ENCODE measurements around the gene USP47.

Gene USP47, protein sequence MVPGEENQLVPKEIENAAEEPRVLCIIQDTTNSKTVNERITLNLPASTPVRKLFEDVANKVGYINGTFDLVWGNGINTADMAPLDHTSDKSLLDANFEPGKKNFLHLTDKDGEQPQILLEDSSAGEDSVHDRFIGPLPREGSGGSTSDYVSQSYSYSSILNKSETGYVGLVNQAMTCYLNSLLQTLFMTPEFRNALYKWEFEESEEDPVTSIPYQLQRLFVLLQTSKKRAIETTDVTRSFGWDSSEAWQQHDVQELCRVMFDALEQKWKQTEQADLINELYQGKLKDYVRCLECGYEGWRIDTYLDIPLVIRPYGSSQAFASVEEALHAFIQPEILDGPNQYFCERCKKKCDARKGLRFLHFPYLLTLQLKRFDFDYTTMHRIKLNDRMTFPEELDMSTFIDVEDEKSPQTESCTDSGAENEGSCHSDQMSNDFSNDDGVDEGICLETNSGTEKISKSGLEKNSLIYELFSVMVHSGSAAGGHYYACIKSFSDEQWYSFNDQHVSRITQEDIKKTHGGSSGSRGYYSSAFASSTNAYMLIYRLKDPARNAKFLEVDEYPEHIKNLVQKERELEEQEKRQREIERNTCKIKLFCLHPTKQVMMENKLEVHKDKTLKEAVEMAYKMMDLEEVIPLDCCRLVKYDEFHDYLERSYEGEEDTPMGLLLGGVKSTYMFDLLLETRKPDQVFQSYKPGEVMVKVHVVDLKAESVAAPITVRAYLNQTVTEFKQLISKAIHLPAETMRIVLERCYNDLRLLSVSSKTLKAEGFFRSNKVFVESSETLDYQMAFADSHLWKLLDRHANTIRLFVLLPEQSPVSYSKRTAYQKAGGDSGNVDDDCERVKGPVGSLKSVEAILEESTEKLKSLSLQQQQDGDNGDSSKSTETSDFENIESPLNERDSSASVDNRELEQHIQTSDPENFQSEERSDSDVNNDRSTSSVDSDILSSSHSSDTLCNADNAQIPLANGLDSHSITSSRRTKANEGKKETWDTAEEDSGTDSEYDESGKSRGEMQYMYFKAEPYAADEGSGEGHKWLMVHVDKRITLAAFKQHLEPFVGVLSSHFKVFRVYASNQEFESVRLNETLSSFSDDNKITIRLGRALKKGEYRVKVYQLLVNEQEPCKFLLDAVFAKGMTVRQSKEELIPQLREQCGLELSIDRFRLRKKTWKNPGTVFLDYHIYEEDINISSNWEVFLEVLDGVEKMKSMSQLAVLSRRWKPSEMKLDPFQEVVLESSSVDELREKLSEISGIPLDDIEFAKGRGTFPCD (N-terminal part only)

DNA sequence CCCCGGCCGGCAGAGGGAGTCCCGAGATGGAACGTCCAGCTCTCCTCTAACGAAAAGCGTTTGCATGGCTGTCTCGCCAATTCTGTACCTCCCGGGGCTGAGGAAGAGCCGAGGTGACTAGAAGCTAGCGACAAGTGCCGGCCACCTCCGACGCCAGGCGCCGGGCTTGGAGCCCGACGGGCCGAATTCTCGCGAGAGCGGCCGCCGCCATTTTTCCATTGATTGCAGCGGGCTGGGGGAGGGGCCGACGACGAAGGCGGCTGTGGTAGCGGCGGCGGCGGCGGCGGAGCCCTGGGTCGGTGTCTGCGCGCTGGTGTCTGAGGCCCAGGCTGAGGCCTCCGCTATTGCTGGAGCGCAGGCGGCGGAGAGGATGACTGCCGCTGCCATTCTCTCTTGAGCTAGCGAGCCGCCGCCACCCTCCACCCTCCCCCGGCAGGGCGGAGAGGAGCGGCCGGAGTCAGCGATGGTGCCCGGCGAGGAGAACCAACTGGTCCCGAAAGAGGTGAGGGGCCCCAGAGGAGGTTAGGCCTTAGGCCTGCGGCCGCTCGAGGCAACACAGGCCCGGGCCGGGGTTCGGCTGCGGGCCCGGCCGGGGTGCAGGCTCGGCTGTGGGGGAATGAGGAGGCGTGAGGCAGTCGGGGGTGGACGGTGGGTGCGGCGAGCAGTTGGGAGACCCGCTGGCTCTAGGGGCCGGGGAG is at the start of gene USP47:
TSS of gene USP47 (plus strand) at position 250 of the 698 bp plus-strand sequence. CDS start at position 464, 214 bp downstream.
- in situ Hi-C loops (cut with HindIII; ENCODE audit: low sequenced_read_pairs): no loop called here

DNA sequence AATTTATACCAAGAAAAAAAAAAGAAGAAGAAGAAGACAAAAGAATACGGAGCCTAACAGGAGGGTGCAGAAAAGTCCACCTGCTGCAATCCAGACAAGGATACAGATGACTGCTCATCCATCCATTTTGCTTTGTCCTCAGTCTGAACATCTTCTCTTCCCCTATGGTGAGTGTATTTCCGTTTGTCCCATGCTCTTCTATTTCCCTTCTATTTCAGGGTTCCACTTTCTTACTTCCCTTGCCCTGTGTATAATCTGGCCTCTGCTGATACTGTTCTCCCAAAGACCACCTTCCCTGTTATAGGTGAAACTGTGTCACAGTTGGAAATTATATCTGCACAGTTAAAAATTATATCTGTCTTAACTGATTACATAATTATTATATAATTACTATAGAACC is 48.7 kb upstream of the USP47 start:
- in situ Hi-C loops (cut with HindIII; ENCODE audit: low sequenced_read_pairs): loop anchor here (5.0 kb wide), 1 partner anchor 756 kb away; no protein-coding TSS in a partner anchor

DNA sequence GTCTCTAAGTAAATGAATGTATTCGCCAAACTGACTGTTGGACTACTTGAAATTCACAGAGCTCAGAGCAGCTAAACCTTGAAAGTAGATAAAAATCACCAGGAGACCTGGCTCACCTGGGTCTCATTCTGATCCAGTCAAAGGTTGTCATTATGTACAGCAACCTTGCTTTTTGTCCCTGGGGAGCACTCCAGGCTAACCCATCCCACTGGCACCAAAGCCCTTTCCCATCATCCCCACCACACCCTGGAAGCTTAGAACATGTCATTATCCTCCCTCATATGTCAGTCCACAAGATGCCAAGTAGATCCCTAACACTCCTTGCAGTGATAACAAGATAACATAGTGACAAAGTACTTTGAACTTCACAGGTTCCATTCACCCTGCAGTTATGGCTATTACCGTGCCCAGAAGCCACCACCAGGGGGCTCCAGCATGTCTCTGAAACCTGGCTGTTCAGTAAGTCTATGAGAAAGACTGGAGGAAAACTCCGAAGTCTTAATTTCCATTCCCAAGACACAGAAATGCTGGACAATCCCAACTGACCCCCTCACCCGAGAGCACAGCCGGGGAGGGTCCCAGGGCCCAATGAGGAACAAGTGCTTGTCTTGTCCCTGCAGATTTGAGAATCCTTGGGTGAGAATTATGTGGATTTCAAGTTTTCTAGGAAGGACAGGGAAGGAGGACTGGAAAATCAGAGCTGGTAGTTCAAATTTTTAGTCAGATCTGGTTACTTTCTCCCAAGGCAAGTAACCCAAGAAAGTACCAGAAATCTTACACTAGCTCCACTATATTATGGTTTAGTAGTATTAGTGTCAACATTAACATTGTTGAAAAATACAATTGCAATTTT is 43.0 kb upstream of the USP47 start:
- in situ Hi-C loops (cut with HindIII; ENCODE audit: low sequenced_read_pairs): no loop called here

DNA sequence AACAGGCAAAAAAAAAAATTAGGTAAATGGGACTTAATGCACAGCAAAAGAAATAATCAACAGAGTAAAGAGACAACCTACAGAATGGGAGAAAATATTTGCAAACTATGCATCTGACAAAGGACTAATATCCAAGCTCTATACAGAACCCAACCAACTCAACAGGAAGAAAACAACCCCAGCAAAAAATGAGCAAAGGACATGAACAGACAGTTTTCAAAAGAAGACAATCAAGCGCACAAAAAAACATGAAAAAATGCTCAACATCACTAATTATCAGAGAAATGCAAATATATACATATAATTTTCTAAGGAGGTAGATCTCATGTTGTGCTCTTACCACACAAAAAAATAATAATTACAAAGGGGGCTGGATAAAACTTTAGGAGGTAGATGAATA is 36.5 kb upstream of the USP47 start:
- in situ Hi-C loops (cut with HindIII; ENCODE audit: low sequenced_read_pairs): no loop called here

DNA sequence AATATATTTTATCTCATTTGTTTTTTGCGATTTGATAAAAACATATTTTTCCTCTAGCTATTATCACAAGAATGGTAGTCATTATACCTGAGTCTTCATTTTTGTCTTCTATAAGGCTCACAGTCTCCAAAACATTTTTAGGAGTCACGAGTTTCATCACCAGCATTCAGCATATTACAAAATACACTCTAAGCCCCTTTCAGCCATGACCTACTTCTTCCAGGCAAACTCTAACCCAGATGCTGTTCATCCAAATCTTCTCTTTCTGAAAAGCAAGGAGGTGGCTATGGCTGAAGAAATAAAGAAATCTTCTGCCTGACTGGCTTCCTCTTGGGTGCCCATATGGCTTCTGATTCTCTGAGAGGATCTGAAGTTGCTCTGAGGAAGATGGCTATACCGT is 35.7 kb upstream of the USP47 start:
- in situ Hi-C loops (cut with HindIII; ENCODE audit: low sequenced_read_pairs): no loop called here

DNA sequence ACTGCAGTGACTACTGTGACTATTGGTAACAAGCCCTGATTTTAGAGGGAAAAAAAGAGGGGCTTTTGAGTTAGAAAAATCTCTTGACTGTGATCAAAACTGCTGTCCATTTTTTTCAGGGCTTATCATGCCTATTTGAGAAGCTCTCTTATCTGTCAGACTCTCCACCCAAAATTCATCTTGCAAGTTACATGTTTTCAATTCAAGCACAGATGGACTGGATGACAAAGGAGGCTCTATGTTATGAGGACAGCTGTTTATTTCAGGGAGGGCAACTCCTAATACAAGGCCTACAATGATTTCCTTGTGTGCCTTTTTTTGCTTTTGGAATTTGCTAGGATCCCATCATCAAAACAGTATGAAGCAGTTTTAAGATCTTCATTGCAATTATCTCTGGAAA is 35.2 kb upstream of the USP47 start:
- in situ Hi-C loops (cut with HindIII; ENCODE audit: low sequenced_read_pairs): no loop called here

DNA sequence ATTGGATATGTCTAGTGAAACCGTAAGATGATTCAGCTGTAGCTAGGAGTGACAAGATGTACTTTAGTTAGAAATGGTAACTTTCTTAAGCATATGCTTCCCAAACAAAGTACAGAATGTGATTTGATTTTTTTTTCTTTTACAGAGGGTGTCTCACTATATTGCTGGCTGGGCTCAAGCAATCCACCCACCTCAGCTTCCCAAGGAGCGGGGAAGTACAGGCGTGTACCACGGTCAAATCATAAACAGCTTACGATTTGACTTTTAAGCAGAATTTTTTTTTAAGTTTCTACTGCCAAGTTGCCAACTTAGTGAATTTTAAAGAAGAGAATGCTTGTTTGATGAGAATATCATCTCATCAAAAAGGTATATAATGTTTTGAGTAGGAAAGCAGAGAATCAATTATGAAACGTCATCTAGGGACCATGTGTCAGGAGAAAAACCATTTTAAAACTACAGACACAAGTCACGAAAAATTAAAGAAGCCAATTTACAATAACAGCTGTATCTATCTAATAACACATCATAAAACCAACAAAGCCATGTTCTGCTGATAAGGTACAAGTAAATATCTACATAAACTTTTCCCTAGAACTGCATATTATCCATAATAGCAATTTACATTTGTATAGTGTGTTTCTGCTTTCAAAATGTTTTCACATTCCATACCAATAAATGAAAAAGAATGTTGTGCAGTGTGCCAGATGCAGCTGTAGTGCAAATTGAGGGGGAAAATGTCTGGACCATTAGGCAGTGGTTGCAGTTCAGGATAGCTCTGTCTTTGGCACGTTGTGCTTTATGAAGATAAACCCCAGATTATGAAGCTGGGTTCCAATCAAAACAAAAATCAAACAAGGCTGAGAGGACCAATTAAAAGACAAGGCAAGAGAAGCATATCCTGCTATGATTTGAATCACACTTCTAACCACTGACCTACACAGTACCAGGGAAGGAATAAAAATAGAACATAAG is 33.7 kb upstream of the USP47 start:
- in situ Hi-C loops (cut with HindIII; ENCODE audit: low sequenced_read_pairs): no loop called here

DNA sequence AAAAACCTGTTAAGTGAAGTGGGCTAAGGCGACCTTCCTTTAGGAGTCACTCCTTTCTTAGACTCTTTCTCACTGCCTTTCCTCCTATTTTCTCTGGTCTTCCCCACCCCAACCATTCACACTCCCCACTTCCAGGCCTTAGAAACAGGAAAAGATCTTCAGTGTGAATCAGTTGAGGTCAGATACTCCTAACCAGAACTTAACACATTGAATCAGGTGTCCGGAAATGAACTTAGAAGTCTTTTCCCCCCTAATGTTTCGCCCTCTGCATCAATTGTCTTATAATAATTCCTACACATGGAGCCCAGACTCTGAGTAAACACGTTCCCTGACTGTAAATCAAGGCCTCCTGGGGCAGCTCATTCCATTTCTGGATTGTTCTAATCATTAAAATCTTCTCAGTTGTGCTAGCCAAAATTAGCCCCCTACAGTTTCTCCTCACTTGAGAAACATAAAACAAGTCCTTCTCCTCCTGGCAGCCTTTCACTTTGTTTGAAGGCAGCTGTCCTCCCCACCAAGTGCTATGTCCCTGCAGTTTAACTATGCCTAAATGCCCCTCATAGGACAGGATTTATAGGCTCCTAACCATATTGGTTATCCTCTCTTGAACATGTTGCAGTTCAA is 32.7 kb upstream of the USP47 start:
- in situ Hi-C loops (cut with HindIII; ENCODE audit: low sequenced_read_pairs): no loop called here

DNA sequence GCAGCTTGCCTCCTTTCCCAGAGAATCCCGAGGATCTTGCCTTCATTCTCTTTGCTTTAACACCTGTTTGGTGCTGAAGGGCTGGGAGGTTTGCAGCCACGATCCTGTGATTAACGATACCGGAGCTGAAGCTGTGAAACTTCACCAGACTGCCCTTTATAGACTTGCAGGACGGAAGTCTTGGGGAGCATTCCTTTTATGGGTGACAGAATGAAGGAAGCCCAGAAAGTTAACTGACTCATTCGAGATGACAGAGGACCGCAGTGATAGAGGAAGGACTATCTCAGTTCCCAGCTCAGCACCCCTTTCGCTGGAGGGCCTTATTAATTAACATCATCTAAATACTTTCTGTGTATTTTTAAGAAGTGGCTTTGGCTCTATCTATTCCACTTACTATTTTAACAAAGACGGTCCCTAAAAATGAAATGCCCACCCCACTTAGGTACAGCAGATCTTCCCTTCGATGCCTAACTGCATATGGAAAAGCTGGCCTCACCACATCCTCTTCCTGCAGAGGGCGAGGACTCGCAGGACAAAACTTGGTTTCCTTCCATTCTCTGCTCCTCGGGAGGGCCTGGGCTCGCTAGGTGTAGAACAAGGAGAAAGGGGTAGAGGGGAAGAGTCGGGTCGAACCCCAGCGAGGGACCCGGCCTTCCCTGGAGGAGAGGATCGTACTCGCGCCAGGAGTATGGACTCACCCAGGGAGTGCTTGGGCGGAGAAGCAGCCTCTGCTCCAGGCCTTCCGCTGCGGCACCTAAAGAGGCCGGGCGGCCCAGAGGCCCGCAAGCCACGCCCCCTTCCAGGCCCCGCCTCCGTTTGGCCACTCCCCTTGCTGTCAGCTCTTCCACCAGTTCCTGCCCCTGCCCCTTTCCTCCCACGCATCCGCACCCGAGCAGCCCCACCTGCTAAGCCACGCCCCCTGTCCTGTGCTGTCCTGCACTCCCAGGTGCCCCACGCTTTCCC is 30.7 kb upstream of the USP47 start:
- in situ Hi-C loops (cut with HindIII; ENCODE audit: low sequenced_read_pairs): no loop called here

DNA sequence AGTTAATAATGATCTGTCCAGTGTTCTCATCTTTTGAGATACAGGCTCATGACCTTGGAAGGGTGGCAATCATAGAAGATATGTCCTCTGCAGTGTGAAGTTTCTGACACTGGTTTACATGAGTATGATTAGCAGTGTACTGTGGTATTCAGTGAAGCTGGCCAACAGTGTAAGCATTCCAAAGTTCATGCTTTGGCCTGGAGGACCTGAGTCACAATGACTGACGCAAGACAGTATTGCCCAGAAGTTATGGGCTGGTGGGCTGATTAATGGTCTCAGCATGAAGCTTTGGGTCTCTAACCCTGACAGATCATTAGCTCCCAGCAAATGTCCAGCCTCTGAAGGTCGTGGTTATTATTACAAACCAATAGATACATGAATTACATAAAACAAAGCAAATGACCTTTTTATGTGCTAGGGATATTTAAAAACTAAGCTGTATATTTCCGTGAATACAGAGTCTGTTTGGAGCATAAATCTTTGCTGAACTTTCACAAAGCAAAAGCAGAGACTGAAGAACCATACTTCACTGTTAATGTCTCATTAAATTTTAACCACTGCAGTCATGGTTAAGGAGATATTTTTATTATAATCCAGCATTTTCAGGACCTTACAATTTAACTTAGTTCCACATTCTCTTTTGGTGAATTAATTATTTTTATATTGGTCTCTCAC is 28.3 kb upstream of the USP47 start:
- in situ Hi-C loops (cut with HindIII; ENCODE audit: low sequenced_read_pairs): no loop called here

DNA sequence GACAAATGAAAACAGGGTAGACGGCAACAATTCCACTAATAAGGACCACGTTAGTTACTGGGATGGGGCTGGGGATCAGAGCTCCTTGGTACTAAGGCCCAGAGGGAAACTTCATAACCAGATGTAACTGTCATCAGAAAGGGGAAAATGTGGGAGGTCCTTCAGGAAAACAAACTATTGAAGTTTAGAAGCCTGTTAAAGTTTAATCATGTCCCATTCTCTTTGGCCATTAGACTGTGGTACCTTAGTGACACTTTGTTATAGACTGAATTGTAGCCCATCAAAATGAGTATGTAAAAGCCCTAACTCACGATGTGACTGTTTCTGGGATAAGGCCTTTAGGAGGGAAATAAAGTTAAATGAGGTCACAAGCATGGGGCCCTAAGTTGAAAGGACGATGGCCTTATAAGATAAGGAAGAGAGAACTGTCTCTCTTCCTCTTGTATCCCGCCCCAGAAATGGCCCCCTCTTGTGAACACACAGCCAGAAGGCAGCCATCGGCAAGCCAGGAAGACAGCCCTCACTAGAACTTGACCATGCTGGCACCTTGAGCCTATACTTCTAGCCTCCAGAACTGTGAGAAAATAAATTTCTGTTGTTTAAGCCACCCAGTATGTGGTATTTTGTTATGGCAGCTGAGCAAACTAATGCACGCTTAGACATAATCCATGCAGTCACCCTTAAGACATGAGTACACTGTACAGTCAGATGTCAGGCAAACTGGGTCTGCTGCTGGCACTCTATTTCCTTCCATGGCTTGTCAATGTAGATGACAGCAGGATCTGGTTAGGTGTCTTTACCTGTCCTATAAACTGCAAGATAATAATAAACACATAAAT is 26.9 kb upstream of the USP47 start:
- in situ Hi-C loops (cut with HindIII; ENCODE audit: low sequenced_read_pairs): no loop called here

DNA sequence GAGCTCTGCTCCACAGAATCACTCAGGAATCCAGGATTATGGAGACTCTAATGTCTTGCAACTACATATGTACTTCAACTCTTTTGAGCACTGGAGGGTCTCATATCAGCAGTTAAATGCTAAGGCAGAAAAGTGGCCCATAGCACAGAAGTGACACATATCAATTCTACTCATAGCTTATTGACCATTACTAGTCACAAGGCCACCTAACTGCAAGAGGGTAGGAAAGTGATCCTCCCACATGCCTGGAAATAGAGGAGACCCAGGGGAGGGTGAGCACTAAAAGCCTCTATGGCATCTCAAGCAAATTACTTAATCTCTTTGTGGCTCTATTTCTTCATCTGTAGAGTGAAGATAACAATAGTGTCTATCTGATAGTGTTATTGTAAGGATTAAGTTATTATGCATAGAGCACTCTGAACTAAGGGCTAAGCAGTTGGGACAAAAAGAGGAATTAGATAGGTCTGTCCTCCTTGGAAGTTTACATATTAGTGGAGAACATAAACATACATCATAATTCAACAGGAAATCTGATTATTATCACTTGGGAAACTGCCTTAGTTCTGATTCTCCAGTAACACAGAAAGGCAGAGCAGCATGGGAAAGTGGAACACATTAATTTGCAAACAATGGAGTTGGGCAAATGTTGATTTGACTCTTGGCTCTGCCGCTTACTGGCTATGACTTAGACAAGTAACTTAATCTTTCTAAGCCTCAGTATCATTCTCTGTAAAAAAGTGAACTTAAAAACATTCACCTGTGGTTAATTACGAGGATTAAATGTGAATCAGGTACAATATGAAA is 25.1 kb upstream of the USP47 start:
- in situ Hi-C loops (cut with HindIII; ENCODE audit: low sequenced_read_pairs): no loop called here

DNA sequence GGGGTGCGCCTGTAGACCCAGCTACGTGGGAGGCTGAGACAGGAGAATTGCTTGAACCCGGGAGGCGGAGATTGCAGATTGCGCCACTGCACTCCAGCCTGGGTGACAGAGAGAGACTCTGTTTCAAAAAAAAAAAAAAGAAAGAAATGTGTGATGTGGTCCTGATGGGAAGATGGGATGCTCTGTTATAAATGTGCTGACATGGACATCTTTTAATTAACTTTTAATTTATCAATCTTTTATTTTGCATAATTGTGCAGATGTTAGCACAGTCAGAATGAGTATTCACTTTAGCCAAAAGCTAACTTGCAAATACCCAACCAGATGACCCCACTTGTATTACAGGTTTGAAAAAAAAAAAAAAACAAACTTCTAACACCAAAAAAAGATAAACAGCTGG is 23.8 kb upstream of the USP47 start:
- in situ Hi-C loops (cut with HindIII; ENCODE audit: low sequenced_read_pairs): no loop called here

DNA sequence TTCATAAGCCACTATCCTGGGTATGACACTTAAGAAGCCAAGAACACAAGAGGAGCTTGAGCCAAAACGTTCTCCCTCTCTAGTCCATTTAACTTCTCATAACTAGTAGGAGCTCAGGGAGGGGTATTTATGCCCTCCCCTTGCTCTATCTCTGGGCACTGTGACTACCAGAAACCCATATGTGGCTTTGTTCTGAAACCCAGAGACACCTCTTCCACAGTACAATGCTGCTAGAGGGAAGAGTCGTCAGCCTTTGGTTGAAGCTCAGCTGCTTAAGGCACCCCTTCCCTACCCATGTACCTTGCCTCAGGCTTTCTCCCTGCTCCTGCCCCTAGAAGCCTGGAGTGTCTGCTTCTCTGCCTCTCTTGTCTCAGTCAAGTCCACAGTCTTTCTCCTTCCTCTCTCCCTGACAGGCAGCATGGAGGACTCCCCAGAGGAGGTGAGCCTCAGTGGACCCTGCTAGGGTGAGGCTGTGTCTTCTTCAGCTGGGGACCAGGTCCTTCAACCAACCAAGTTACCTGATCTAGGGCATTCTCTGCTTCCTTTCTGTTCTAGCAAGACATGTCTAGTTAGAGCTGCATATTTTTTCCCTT is 23.1 kb upstream of the USP47 start:
- in situ Hi-C loops (cut with HindIII; ENCODE audit: low sequenced_read_pairs): no loop called here
